H1 (cell line): ENCODE data around the gene SHC3.

Experiments used
- BRCA1 ChIP-seq: IDR thresholded peaks from 2 replicates; pipeline ENCODE4 v1.6.1; 2012; ENCODE audit warnings: low read depth, low read length, improper control_type of control experiment
- EP300 ChIP-seq, 2 experiments: IDR thresholded peaks; 1 replicate in 1 of 2; 2 replicates in 1 of 2; pipeline ENCODE4 v1.6.1; 2011 to 2012; ENCODE audit warnings: low read depth in 2 of 2, low read length in 2 of 2, mild to moderate bottlenecking in 2 of 2, borderline replicate concordance in 1 of 2, inconsistent platforms in 1 of 2, moderate library complexity in 1 of 2
- EZH2 ChIP-seq: fragments of 200-600 bp; sonication (generic); IDR thresholded peaks from 2 replicates; pipeline ENCODE4 v1.7.1; 2012; ENCODE audit warnings: low read depth, mild to moderate bottlenecking, moderate library complexity, low read length, inconsistent platforms; ENCODE audit not compliant: severe bottlenecking
- FOSL1 ChIP-seq: IDR thresholded peaks from 2 replicates; pipeline ENCODE4 v1.6.1; 2011; ENCODE audit warnings: mild to moderate bottlenecking, low read depth, low read length, moderate library complexity; ENCODE audit not compliant: insufficient read depth
- JUND ChIP-seq: IDR thresholded peaks from 2 replicates; pipeline ENCODE4 v1.6.1; 2011; ENCODE audit warnings: mild to moderate bottlenecking, improper control_type of control experiment, low read length
- KDM1A ChIP-seq: fragments of 200-600, 300-600 bp; sonication (generic); IDR thresholded peaks from 2 replicates; pipeline ENCODE4 v1.7.1; 2016; ENCODE audit warnings: mild to moderate bottlenecking, low read length, borderline replicate concordance
- PHF8 ChIP-seq: fragments of 200-600 bp; sonication (generic); conservative IDR thresholded peaks from 2 replicates; pipeline ENCODE4 v1.7.1; 2012; ENCODE audit warnings: low read depth, mild to moderate bottlenecking, inconsistent platforms, low read length, moderate library complexity
- RBBP5 ChIP-seq: IDR thresholded peaks from 2 replicates; pipeline ENCODE4 v1.7.1; 2012; ENCODE audit warnings: low read depth, mild to moderate bottlenecking, inconsistent platforms, low read length, moderate library complexity, borderline replicate concordance
- TEAD4 ChIP-seq: IDR thresholded peaks from 2 replicates; pipeline ENCODE4 v1.6.1; 2012; ENCODE audit warnings: low read depth, low read length, inconsistent platforms, mixed read lengths
- ZNF274 ChIP-seq: IDR thresholded peaks from 2 replicates; pipeline ENCODE4 v1.7.0; 2012; ENCODE audit warnings: low read length, borderline replicate concordance; ENCODE audit errors: extremely low read depth
- TF ChIP-seq, protein P1 (sequence below), 3 experiments: IDR thresholded peaks; 1 replicate in 2 of 3; 2 replicates in 1 of 3; pipeline versions ENCODE4 v1.5.1 to v1.6.1; 2011; ENCODE audit warnings: low read length in 3 of 3, mild to moderate bottlenecking in 3 of 3, inconsistent platforms in 2 of 3, low read depth in 1 of 3, moderate library complexity in 1 of 3; ENCODE audit not compliant: insufficient read depth in 1 of 3; ENCODE audit errors: control extremely low read depth in 1 of 3
- TF ChIP-seq, protein P2 (sequence below): IDR thresholded peaks from 2 replicates; pipeline ENCODE4 v1.6.1; 2012; ENCODE audit warnings: inconsistent platforms

DNA sequence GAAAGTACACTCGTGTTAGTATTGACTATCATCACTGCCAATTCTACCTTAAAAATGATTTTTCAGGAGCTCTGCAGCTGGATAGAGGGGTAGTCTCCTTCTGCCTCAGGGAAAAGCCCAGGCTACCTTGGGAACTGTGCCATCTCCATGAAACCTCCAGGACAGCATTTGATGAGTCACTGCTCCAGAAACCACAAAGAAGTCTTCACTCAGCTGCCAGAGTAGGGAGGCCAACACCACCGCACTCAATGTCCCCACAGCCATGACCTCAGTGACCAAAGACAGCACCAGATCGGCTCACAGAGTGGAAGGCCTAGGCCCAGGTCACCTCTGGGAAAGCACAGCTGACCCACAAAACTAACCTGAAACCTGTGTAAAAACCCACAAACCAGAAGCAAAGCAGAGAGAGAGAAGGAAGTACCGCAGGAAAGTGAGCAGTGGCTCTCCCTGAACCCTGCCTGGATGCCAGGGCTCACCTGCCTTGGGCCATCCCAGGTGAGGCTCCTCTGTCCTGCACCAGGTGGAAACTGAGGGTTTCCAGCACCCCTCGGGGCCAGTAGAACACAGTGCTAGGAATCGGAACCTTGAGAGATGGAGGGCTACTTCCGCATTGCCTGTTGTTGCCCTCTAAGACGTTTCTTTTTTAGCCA lies 157.3 kb downstream of the SHC3 start:
- TF ChIP-seq, protein P1, sequence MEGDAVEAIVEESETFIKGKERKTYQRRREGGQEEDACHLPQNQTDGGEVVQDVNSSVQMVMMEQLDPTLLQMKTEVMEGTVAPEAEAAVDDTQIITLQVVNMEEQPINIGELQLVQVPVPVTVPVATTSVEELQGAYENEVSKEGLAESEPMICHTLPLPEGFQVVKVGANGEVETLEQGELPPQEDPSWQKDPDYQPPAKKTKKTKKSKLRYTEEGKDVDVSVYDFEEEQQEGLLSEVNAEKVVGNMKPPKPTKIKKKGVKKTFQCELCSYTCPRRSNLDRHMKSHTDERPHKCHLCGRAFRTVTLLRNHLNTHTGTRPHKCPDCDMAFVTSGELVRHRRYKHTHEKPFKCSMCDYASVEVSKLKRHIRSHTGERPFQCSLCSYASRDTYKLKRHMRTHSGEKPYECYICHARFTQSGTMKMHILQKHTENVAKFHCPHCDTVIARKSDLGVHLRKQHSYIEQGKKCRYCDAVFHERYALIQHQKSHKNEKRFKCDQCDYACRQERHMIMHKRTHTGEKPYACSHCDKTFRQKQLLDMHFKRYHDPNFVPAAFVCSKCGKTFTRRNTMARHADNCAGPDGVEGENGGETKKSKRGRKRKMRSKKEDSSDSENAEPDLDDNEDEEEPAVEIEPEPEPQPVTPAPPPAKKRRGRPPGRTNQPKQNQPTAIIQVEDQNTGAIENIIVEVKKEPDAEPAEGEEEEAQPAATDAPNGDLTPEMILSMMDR (IDR thresholded peaks at IDR 0.05; ENCODE audit: control extremely low read depth in 1 of 3, insufficient read depth in 1 of 3, low read depth in 1 of 3, low read length in 3 of 3): no peak
- TF ChIP-seq ZNF274 (no peak), KDM1A (no peak), EZH2 (no peak), PHF8 (no peak), RBBP5 (no peak), EP300 (IDR thresholded peaks at IDR 0.05; ENCODE audit: borderline replicate concordance in 1 of 2, low read depth in 2 of 2, low read length in 2 of 2) (no peak), FOSL1 (no peak), TEAD4 (no peak), JUND (no peak), BRCA1 (no peak)
- TF ChIP-seq, protein P2, sequence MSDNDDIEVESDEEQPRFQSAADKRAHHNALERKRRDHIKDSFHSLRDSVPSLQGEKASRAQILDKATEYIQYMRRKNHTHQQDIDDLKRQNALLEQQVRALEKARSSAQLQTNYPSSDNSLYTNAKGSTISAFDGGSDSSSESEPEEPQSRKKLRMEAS: no peak
